K562 (cell line): ENCODE results near the gene PHETA2. TPM values are rescaled to one million over a fixed set of nuclear protein-coding genes. Genes with fewer than 3 reads are reported as not detected.

Experiments used
- DMBX1 ChIP-seq: fragments of 250-450 bp; sonication (Bioruptor Pico); IDR thresholded peaks from 2 replicates; pipeline ENCODE4 v1.8.0; 2022; ENCODE audit warnings: inconsistent platforms, mild to moderate bottlenecking, moderate library complexity, borderline replicate concordance
- HMBOX1 ChIP-seq: sonication (generic); IDR thresholded peaks from 2 replicates; pipeline ENCODE4 v1.6.1; 2016
- HMGN3 ChIP-seq: IDR thresholded peaks from 2 replicates; pipeline ENCODE4 v1.6.1; 2011; ENCODE audit warnings: borderline replicate concordance, low read depth, mild to moderate bottlenecking, mixed read lengths, low read length; ENCODE audit not compliant: insufficient read length; ENCODE audit errors: extremely low read depth
- MGA ChIP-seq: fragments of 450-650 bp; IDR thresholded peaks from 2 replicates; pipeline ENCODE4 v1.6.1; 2016; ENCODE audit warnings: mild to moderate bottlenecking, moderate library complexity
- NFRKB ChIP-seq: fragments of 450-650 bp; IDR thresholded peaks from 2 replicates; pipeline ENCODE4 v1.6.1; 2016; ENCODE audit warnings: low read depth
- NR0B1 ChIP-seq: fragments of 450-650 bp; IDR thresholded peaks from one replicate; pipeline ENCODE4 v1.6.1; 2018; ENCODE audit warnings: mild to moderate bottlenecking, moderate library complexity; ENCODE audit not compliant: partially characterized antibody
- POLR2B ChIP-seq: fragments of 450-650 bp; IDR thresholded peaks from 2 replicates; pipeline ENCODE4 v1.6.1; 2018; ENCODE audit warnings: low read depth; ENCODE audit not compliant: partially characterized antibody
- SRSF1 ChIP-seq: fragments of 200-400 bp; formaldehyde crosslinking; IDR thresholded peaks from 2 replicates; pipeline ENCODE4 v1.6.1; 2017; ENCODE audit warnings: mild to moderate bottlenecking, low read depth, low read length, moderate library complexity
- STAG1 ChIP-seq: sonication (generic); formaldehyde crosslinking; IDR thresholded peaks from 2 replicates; pipeline ENCODE4 v1.5.0; 2020; ENCODE audit warnings: missing genetic modification reagents, borderline replicate concordance
- VEZF1 ChIP-seq: fragments of 200-800 bp; sonication (Bioruptor generic); IDR thresholded peaks from 2 replicates; pipeline ENCODE4 v1.6.1; 2017; ENCODE audit warnings: missing genetic modification characterization, missing compliant biosample characterization
- ZBED1 ChIP-seq: IDR thresholded peaks from 2 replicates; pipeline ENCODE4 v1.6.1; 2014
- polyA plus RNA-seq, 8 experiments: library from polyadenylated mRNA; depleted of rRNA in 4 of 8; stranded (reverse) in 5 of 8; unstranded in 3 of 8; fragments of >200 nt; fragmentation: Nextera tagmentation in 2 of 8; fragmentation: Illumina TruSeq in 1 of 8; extraction: Ambion mirVana in 2 of 8; extraction: Trizol in 1 of 8; gene quantifications; 2 replicates each; pipeline versions ENCODE4 v1.2.1 to v1.2.3, GENCODE V29; 2011 to 2014; ENCODE audit warnings: inconsistent platforms in 1 of 8, missing spikeins in 1 of 8
- total RNA-seq, 7 experiments: library from RNA; depleted of rRNA in 6 of 7; stranded (reverse); fragments of >200 nt in 6 of 7; fragmentation: Illumina TruSeq in 2 of 7; extraction: Trizol in 2 of 7; gene quantifications; 2 replicates each; pipeline versions ENCODE4 v1.2.1 to v1.2.3, GENCODE V29; 2011 to 2021; ENCODE audit warnings: low replicate concordance in 1 of 7

Gene PHETA2
- total and polyA plus RNA-seq, 9 of the 15 experiments (the other 6 are each of a cell fraction or from before 2014, with no cell fraction given): 0.07 to 0.22 (median 0.08) TPM; not detected in 5

GRCh38 chr22:42070517-42071422 lies 3.3 kb upstream of the PHETA2 start, which contains the start of gene NAGA (continued):
- TF ChIP-seq NR0B1 (no peak), MGA (peak; percentile 96), POLR2B (peak; percentile 62), VEZF1 (CRISPR knock-in tag) (peak; percentile 83), HMGN3 (peak; percentile 42), ZBED1 (no peak), SRSF1 (no peak), DMBX1 (CRISPR knock-in tag) (0 out of 2 replicates have a peak, but pooled peaks have one; percentile 39), NFRKB (peak; percentile 58), STAG1 (no peak), HMBOX1 (no peak)
